WTC11 (cell line): ENCODE results near the gene NKX3-2.

ENCODE experiments used
- AFF4 ChIP-seq: sonication (generic); formaldehyde crosslinking; IDR thresholded peaks from 2 replicates; pipeline ENCODE4 v1.8.1; 2023; ENCODE audit warnings: mild to moderate bottlenecking, missing genetic modification reagents, borderline replicate concordance
- CREB1 ChIP-seq: sonication (generic); formaldehyde crosslinking; IDR thresholded peaks from 2 replicates; pipeline ENCODE4 v1.8.0; 2023; ENCODE audit warnings: mild to moderate bottlenecking, missing genetic modification reagents
- CREM ChIP-seq: sonication (generic); formaldehyde crosslinking; IDR thresholded peaks from 2 replicates; pipeline ENCODE4 v1.8.1; 2022; ENCODE audit warnings: mild to moderate bottlenecking, missing genetic modification reagents, moderate library complexity
- CTCF ChIP-seq: fragments of 200-600 bp; IDR thresholded peaks from 2 replicates; pipeline ENCODE4 v1.8.0; 2022; ENCODE audit warnings: antibody characterized with exemption
- ELF4 ChIP-seq: sonication (generic); formaldehyde crosslinking; IDR thresholded peaks from 2 replicates; pipeline ENCODE4 v1.8.1; 2022; ENCODE audit warnings: low read depth, mild to moderate bottlenecking, moderate library complexity, missing genetic modification reagents
- ETV6 ChIP-seq: sonication (generic); formaldehyde crosslinking; IDR thresholded peaks from 2 replicates; pipeline ENCODE4 v1.8.1; 2022; ENCODE audit warnings: mild to moderate bottlenecking, missing genetic modification reagents
- FOXP4 ChIP-seq: sonication (generic); formaldehyde crosslinking; IDR thresholded peaks from 2 replicates; pipeline ENCODE4 v1.8.0; 2022; ENCODE audit warnings: mild to moderate bottlenecking, missing genetic modification reagents
- KAT7 ChIP-seq: sonication (generic); formaldehyde crosslinking; IDR thresholded peaks from 2 replicates; pipeline ENCODE4 v1.8.1; 2023; ENCODE audit warnings: missing genetic modification reagents, mild to moderate bottlenecking, borderline replicate concordance
- TP53 ChIP-seq: sonication (generic); formaldehyde crosslinking; IDR thresholded peaks from 2 replicates; pipeline ENCODE4 v1.8.1; 2023; ENCODE audit warnings: mild to moderate bottlenecking, missing genetic modification reagents
- USF1 ChIP-seq: sonication (generic); formaldehyde crosslinking; IDR thresholded peaks from 2 replicates; pipeline ENCODE4 v1.8.0; 2022; ENCODE audit warnings: mild to moderate bottlenecking, missing genetic modification reagents
- USF2 ChIP-seq: sonication (generic); formaldehyde crosslinking; IDR thresholded peaks from 2 replicates; pipeline ENCODE4 v1.8.1; 2023; ENCODE audit warnings: mild to moderate bottlenecking, missing genetic modification reagents, moderate library complexity
- ZNF281 ChIP-seq: sonication (generic); formaldehyde crosslinking; IDR thresholded peaks from 2 replicates; pipeline ENCODE4 v1.8.0; 2023; ENCODE audit warnings: mild to moderate bottlenecking, missing genetic modification reagents

GRCh38 chr4:13534344-13535063 is 9.8 kb downstream of the NKX3-2 start:
- no peak for TF ChIP-seq USF2 (CRISPR knock-in tag)
- TF ChIP-seq USF1 = no peak
- TF ChIP-seq CTCF = no peak
- TF ChIP-seq CREM (CRISPR knock-in tag) = no peak
- no peak for TF ChIP-seq ZNF281 (CRISPR knock-in tag)
- TF ChIP-seq ETV6 (CRISPR knock-in tag) = no peak
- no peak for TF ChIP-seq CREB1 (CRISPR knock-in tag)
- no peak for TF ChIP-seq TP53 (CRISPR knock-in tag)
- TF ChIP-seq ELF4 (CRISPR knock-in tag) = no peak
- TF ChIP-seq KAT7 (CRISPR knock-in tag) = no peak
- no peak for TF ChIP-seq FOXP4 (CRISPR knock-in tag)
- TF ChIP-seq AFF4 (CRISPR knock-in tag) = no peak
